GM21619 (cell line): ENCODE data around the gene CAPN11.

Source experiments
- ATAC-seq: cut with Tn5 transposase; IDR thresholded peaks from one replicate; pipeline ENCODE4 v1.9.1; 2021; ENCODE audit not compliant: unreplicated experiment

Gene CAPN11

GRCh38 chr6:44202972-44203750 is 44.5 kb downstream of the CAPN11 start:
- ATAC-seq: no peak

- no peak for ATAC-seq
Observed at GRCh38 chr6:44203955-44204354, 45.3 kb downstream of the CAPN11 start.

GRCh38 chr6:44207966-44208365 is 49.3 kb downstream of the CAPN11 start:
- no peak for ATAC-seq

GRCh38 chr6:44211284-44211683 is 52.7 kb downstream of the CAPN11 start:
- ATAC-seq: no peak

- ATAC-seq: no peak
Observed at GRCh38 chr6:44214307-44214706, 55.7 kb downstream of the CAPN11 start.

GRCh38 chr6:44216677-44217331 is 58.2 kb downstream of the CAPN11 start, which contains the start of gene MYMX:
Gene MYMX (plus strand): TSS chr6:44216926. CDS start chr6:44217472, 546 bp downstream.
- no peak for ATAC-seq

- no peak for ATAC-seq
Observed at GRCh38 chr6:44217332-44218143, 58.9 kb downstream of the CAPN11 start.

GRCh38 chr6:44219053-44219814 is 60.6 kb downstream of the CAPN11 start:
- peak; percentile 50 for ATAC-seq

GRCh38 chr6:44219815-44220784 is 61.5 kb downstream of the CAPN11 start:
- no peak for ATAC-seq

- ATAC-seq: no peak
Observed at GRCh38 chr6:44220913-44221290, 62.3 kb downstream of the CAPN11 start.

- peak; percentile 32 for ATAC-seq
Observed at GRCh38 chr6:44221291-44221960, 62.8 kb downstream of the CAPN11 start.

GRCh38 chr6:44221961-44222335 is 63.3 kb downstream of the CAPN11 start:
- no peak for ATAC-seq

GRCh38 chr6:44222486-44223318 is 64.1 kb downstream of the CAPN11 start:
- ATAC-seq: peak; percentile 2

GRCh38 chr6:44223319-44224028 is 64.9 kb downstream of the CAPN11 start, which contains the start of gene SLC29A1:
Gene SLC29A1 (plus strand): TSS chr6:44223595. CDS start chr6:44227314, 3,719 bp downstream.
- ATAC-seq: peak; percentile 41

- peak; percentile 4 for ATAC-seq
Observed at GRCh38 chr6:44224029-44224964, 65.7 kb downstream of the CAPN11 start.

- ATAC-seq: no peak
Observed at GRCh38 chr6:44224965-44225305, 66.3 kb downstream of the CAPN11 start.
